Hepatocyte (in vitro differentiated cells): ENCODE measurements around the gene MBOAT7.

Experiments used
- EZH2 ChIP-seq: fragments of 200-600 bp; sonication (generic); IDR thresholded peaks from 2 replicates; pipeline ENCODE4 v1.6.1; 2016; ENCODE audit warnings: antibody characterized with exemption, mild to moderate bottlenecking, borderline replicate concordance
- TF ChIP-seq, protein P1 (sequence below): fragments of 200-600 bp; sonication (generic); IDR thresholded peaks from 2 replicates; pipeline ENCODE4 v1.5.1; 2016; ENCODE audit warnings: antibody characterized with exemption, mild to moderate bottlenecking; ENCODE audit not compliant: poor library complexity

DNA sequence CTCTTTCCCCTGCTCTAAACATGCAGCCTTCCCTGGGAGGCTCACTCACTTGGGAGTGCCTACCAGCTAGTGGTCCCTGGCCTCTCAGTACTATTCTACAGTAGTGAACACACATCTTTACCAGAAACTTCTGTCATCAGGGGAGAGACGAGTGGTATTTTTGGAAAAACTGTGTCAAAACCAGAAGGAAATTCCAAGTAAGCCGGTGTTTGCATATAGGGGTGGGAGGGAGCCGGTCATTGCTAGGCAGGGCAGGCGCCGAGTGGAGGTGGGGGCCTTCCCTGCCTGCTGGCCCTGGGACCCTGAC is 18.2 kb upstream of the MBOAT7 start:
- TF ChIP-seq, protein P1, sequence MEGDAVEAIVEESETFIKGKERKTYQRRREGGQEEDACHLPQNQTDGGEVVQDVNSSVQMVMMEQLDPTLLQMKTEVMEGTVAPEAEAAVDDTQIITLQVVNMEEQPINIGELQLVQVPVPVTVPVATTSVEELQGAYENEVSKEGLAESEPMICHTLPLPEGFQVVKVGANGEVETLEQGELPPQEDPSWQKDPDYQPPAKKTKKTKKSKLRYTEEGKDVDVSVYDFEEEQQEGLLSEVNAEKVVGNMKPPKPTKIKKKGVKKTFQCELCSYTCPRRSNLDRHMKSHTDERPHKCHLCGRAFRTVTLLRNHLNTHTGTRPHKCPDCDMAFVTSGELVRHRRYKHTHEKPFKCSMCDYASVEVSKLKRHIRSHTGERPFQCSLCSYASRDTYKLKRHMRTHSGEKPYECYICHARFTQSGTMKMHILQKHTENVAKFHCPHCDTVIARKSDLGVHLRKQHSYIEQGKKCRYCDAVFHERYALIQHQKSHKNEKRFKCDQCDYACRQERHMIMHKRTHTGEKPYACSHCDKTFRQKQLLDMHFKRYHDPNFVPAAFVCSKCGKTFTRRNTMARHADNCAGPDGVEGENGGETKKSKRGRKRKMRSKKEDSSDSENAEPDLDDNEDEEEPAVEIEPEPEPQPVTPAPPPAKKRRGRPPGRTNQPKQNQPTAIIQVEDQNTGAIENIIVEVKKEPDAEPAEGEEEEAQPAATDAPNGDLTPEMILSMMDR, result no peak
- TF ChIP-seq EZH2, result no peak
